Effector CD4-positive, alpha-beta T cell (primary cell): ENCODE results near the gene ZNF487.
"Not testable (repeated sequence)": the region's sequence is repeated elsewhere in the genome, so short reads cannot be mapped to it uniquely, and the experiment has no call there.

Source experiments
- DNase-seq: peaks from one replicate; pipeline ENCODE4 v3.0.0-alpha.2; 2020

ZNF487 gene

DNA sequence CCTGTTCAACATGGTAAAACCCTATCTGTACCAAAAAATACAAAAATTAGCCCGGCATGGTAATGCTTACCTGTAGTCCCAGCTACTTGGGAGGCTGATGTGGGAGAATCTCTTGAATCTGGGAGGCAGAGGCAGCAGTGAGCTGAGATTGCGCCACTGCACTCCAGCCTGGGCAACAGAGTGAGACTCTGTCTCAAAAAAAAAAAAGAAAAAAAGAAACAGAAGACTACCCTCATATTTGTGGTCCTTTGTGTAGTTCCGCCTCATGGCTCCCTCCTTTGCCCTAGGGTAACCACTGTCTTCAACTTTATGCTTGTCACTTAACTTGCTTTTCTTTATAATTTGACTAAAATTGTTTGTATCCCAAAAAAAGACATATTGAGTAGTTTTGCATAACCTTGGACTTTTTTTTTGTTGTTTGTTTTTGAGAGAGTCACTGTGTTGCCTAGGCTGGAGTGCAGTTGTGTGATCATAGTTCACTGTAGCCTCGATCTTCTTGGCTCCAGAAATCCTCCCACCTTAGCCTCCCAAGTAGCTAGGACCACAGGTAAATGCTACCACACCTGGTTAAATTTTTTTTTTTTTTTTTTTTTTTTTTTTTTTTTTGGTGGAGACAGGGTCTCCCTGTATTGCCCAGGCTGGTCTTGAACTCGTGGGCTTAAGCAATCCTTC, 3.7 kb downstream of the ZNF487 start:
- DNase-seq = no peak

DNA sequence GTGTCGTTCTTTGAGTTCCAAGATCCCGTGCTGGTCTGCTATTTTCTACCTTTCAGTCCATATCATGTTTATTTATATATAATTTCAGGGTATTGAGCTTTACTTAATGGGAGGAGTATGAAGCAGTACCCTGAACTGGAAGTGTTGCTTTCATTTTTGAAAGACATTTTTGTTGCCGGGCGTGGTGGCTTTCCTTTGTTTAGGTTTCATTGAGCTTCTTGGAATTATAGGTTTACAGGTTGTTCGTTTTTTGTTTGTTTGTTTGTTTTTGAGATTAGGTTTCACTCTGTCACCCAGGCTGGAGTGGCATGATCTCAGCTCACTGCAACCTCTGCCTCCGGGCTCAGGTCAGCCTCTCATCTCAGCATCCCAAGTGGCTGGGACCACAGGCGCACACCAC, 7.4 kb downstream of the ZNF487 start:
- DNase-seq = no peak

DNA sequence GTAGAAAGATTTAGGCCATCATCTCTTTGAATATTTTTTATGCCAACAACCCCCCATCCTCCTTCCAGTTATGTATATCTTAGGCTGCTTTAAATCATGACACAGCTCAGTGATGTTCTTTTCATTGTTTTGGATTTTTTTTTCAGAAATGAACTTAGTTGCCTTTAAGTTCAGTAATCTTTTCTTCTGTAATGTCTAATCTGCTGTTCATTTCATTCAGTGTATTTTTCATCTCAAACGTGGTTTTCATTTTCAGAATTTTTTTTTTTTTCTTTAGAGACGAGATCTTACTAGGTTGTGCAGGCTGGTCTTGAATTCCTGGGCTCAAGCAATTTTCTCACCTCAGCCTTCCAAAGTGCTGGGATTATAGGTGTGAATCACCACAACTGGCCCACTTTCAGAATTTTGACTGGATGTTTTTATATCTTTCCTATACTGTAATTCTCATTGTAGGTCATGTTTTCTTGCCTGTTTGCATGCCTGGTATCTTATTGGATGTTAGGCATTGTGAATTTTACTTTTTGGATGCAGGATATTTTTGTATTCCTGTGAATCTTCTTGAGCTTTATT, 8.1 kb downstream of the ZNF487 start:
- no peak for DNase-seq

DNA sequence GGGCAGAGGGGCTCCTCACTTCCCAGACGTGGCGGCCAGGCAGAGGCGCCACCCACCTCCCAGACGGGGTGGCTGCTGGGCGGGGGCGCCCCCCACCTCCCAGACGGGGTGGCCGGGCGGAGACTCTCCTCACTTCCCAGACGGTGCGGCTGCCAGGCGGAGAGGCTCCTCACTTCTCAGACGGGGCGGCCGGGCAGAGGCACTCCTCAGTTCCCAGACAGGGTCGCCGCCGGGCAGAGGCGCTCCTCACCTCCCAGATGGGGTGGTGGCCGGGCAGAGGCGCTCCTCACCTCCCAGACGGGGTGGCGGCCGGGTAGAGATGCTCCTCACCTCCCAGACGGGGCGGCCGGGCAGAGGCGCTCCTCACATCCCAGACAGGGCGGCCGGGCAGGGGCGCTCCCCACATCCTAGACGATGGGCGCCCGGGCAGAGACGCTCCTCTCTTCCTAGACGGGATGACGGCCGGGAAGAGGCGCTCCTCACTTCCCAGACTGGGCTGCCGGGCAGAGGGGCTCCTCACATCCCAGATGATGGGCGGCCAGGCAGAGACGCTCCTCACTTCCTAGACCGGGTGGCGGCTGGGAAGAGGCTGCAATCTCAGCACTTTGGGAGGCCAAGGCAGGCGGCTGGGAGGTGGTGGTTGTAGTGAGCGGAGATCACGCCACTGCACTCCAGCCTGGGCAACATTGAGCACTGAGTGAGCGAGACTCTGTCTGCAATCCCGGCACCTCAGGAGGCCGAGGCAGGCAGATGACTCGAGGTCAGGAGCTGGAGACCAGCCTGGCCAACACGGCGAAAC, 9.5 kb downstream of the ZNF487 start:
- DNase-seq = not testable (repeated sequence)

DNA sequence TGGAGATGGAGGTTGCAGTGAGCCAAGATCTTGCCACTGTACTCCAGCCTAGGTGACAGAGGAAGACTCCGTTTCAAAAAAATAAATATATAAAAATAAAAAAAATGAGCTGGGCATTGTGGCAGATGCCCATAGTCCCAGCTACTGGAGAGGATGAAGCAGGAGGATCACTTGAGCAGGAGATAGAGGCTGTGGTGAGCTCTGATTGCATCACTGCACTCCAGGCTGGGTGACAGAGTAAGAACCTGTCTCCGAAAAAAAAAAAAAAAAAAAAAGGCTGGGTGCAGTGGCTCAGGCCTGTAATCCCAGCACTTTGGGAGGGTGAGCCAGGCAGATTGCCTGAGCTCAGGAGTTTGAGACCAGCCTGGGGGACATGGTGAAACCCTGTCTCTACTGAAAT, 11.8 kb downstream of the ZNF487 start:
- DNase-seq = no peak

DNA sequence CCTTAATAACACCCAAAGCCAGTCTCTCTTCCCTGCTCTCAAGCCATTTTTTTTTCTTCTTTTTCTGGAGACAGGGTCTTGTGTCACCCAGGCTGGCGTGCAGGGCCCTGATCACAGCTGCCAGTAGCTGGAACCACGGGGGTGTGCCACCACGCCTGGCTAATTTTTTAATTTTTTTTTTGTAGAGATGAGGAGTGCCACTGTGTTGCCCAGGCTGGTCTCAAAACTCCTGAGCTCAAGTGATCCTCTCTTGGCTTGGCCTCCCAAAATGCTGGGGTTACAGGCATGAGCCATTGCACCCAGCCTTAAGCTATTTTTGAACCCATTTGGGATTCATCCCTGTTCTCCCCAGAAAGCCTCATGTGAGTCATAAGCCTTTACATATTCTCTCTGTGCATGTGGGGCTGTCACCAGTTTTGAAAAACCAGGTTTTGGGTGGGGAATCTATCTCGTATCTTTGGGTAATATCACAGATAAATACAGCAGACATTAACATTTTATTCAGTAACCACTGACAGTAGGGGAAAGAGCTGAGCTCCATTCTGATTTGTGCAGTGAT, 15.5 kb downstream of the ZNF487 start:
- DNase-seq = no peak

DNA sequence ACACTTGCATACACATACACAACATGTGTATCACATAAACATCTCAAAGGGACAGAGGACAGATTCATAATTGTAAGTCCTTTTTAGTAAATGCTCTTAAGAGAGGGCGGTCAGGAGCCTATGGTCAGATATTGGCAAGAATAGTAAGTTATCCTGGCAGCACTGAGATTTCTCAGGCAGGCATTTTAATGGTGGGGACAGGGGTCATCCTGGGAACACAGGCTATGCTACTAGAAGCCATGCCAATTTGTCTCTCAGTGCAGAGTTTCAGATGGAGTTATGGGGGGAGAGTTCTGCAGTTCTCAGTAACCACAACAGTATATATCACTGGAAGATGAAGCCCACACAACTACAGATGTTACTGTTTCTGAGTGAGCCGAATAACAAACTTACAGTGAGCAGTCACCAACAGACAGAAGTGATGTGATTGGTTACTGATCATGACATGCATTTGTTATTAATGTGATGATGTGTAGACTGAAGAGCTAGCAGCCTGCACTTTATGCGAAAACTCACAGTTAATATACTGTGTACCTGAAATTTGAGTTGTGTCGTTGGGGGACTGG, 16.4 kb downstream of the ZNF487 start:
- no peak for DNase-seq

DNA sequence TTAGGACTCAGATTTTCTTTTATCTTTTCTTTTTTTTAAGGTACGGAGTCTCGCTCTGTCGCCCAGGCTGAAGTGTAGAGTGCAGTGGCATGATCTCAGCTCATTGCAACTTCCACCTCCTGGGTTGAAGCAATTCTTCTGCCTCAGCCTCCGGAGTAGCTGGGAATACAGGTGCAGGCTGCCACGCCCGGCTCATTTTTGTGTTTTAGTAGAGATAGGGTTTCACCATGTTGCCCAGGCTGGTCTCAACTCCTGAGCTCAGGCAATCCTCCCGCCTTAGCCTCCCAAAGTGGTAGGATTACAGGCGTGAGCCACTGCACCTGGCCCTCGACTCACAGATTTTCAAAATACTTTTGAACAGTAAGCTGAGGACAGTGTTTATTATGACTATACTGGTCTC, 17.1 kb downstream of the ZNF487 start:
- not testable (repeated sequence) for DNase-seq

DNA sequence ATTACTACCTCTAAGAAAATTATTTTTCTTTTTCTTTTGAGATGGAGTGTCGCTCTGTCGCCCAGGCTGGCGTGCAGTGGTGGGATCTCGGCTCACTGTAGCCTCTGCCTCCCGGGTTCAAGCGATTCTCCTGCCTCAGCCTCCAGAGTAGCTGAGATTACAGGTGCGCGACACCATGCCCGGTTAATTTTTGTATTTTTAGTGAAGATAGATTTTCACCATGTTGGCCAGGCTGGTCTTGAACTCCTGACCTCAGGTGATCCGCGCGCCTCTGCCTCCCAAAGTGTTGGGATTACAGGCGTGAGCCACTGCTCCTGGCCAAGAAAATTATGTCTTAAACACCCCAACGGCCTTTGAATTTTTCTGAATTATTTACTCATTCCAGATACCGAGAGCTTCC, 19.6 kb downstream of the ZNF487 start:
- not testable (repeated sequence) for DNase-seq

DNA sequence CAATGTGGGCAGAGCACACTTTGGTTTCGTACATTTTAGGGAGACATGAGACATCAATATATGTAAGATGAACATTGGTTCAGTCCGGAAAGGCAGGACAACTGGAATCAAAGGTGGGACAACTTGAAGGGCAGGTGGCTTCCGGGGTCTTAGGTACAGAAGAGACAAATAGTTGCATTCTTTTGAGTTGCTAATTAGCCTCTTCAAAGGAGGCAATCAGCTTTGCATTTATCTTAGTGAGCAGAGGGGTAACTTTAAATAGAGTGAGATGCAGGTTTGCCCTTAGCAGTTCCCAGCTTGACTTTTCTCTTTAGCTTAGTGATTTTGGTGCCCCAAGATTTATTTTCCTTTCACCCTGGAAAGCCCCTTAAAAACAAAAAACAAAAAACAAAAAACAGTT, 21.3 kb downstream of the ZNF487 start:
- no peak for DNase-seq

DNA sequence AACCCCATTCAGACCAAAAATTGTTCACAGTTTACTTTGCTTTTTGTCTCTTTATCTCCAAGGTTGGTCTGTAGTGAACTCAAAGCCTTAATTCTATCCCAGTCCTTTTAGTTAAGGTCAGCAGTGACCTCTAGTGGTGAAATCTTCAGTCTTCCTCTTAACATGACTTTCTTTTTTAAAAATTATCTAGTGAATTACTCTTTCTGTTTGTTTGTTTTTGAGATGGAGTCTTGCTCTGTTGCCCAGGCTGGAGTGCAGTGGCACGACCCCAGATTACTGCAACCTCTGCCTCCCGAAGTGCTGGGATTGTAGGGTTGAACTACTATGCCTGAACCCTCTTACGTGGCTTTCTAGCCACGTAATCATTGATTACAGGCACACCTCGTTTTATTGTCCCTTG, 25.0 kb downstream of the ZNF487 start:
- DNase-seq = peak; percentile 55

DNA sequence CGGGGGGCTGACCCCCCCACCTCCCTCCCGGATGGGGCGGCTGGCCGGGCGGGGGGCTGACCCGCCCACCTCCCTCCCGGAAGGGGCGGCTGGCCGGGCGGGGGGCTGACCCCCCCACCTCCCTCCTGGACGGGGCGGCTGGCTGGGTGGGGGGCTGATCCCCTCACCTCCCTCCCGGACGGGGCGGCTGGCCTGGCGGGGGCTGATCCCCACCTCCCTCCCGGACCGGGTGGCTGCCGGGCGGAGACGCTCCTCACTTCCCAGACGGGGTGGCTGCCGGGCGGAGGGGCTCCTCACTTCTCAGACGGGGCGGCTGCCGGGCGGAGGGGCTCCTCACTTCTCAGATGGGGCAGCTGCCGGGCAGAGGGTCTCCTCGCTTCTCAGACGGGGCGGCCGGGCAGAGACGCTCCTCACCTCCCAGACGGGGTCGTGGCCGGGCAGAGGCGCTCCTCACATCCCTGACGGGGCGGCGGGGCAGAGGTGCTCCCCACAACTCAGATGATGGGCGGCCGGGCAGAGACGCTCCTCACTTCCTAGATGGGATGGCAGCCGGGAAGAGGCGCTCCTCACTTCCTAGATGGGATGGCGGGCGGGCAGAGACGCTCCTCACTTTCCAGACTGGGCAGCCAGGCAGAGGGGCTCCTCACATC, 28.3 kb downstream of the ZNF487 start:
- DNase-seq = not testable (repeated sequence)

DNA sequence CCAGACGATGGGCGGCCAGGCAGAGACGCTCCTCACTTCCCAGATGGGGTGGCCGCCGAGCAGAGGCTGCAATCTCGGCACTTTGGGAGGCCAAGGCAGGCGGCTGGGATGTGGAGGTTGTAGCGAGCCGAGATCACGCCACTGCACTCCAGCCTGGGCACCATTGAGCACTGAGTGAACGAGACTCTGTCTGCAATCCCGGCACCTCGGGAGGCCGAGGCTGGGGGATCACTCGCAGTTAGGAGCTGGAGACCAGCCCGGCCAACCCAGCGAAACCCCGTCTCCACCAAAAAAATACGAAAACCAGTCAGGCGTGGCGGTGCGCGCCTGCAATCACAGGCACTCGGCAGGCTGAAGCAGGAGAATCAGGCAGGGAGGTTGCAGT, 28.8 kb downstream of the ZNF487 start:
- DNase-seq = not testable (repeated sequence)

DNA sequence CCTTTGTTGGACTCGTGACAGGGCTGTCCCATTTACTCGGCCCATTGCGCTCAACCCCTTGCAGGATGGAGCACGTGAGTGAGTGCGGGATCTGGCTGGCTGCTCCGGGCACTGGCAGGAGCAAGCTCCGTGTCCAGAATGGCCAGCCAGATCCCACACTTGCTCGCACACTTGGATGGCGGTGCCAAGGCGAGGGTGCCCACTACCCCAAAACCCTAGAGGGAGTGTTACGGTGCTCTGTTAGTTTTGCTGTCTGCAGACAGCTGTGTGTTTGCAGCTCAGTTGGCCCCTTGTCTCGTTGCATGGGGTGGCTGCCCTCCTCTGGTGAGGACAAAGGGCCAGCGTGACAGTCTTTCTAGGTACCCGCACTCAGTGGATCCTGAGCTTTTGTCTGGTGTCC, 34.2 kb downstream of the ZNF487 start:
- DNase-seq = no peak

DNA sequence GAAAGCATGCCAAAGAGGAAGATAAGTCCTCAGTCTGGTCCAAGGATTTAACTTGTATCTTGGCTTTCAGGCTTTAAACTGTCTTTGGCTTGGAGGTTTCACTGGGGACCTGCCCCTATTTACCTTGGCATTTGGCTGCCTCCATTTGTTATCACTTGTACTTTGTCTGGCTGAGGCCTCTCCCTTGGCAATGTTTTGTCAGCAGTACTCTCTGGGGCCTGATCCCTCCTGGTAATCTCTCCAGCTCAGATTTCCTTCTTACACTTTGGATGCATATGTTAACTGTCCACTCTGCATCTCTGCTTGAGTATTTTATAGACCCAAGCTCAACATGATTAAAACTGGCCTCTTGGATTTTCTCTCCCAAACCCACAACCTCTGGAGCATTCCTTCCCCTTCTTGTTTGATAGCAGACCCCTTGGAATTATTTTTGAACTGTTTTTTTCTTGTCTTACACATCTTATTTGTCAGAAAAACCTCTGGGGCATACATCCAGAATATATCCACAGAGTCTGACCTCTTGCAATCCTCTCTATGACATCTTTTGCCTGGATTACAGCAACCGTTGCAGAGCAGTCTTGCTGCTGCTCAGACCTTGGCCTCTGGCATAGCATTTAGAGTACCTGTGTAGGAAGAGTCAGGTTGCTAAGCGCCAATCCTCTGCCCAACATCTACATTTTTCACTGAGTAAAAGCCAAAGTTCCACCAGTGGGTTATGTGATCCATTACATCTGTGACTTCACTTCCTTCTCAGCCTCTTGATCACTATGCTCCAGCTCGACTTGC, 35.2 kb downstream of the ZNF487 start:
- no peak for DNase-seq

DNA sequence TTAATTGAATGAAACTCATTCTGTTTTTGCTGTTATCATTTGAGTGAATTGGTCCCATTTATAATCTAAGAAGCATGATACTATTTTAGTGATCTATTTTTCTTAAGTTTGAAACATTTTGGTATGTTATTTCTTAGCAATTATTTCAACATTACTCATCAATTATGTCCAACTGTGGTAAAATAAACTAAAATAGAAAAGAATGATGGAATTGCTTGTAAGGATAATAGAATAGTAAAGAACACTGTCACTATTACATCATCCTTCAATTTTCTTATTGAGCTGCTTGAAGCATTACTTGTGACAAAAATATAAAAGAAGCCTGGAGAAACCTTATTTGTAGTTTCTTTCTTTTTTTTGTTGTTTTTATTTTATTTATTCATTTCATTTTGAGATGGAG, 42.4 kb downstream of the ZNF487 start:
- DNase-seq = no peak

DNA sequence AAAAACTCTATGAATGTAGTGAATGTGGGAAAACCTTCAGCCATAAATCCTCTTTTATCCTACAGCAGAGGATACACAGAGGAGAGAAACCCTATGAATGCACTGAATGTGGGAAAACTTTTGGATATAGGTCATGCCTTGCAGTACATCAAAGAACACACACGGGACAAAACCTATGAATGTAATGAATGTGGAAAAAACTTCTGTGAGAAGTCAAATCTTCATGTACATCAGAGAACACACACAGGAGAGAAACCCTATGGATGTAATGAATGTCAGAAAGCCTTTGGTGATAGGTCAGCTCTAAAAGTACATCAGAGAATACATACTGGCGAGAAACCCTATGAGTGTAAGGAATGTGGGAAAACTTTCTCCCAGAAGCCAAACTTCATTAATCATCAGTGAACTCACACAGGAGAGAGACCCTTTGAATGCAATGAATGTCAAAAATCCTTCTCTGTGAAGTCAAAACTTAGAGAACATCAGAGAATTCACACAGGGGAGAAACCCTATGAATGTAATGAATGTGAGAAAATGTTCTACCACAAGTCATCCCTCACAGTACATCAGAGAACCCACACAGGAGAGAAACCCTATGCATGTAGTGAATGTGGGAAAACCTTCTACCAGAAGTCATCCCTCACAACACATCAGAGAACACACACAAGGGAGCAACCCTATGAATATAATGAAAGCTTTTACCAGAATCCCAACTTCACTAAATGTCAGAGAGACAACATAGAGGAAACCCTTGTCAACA, 45.6 kb downstream of the ZNF487 start:
- no peak for DNase-seq

DNA sequence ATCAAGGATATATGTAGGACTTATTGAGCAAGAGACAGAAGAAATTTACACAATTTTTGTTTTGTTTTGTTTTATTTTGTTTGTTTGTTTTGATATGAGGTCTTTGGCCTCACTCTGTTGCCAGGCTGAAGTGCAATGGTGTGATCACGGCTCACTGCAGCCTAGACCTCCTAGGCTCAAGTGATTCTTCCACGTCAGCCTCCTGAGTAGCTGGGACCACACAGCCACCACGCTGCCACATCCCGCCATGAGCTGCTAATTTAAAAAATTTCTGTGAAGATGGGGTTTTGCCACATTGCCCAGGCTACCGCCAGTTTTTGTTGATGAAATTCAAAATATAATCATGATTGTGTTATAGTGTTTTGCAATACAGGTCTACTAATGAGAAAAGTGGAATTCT, 54.9 kb downstream of the ZNF487 start:
- no peak for DNase-seq

DNA sequence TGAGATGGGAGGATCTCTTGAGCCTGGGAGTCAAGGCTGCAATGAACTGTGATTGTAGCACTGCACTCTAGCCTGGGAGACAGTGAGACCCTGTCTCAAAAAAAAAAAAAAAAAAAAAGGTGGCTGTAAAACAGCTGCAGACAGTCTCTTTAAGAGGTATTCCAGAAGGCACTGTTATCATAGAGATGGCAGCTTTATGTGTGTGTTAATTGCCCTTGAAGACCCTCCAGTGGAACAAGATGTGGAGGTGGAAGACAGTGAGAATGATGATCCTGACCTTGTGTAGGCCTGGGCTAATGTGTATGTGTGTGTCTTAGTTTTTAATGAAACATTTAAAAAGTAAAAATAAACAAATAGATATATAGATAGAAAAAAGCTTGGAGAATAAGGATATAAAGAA, 66.0 kb downstream of the ZNF487 start:
- no peak for DNase-seq

DNA sequence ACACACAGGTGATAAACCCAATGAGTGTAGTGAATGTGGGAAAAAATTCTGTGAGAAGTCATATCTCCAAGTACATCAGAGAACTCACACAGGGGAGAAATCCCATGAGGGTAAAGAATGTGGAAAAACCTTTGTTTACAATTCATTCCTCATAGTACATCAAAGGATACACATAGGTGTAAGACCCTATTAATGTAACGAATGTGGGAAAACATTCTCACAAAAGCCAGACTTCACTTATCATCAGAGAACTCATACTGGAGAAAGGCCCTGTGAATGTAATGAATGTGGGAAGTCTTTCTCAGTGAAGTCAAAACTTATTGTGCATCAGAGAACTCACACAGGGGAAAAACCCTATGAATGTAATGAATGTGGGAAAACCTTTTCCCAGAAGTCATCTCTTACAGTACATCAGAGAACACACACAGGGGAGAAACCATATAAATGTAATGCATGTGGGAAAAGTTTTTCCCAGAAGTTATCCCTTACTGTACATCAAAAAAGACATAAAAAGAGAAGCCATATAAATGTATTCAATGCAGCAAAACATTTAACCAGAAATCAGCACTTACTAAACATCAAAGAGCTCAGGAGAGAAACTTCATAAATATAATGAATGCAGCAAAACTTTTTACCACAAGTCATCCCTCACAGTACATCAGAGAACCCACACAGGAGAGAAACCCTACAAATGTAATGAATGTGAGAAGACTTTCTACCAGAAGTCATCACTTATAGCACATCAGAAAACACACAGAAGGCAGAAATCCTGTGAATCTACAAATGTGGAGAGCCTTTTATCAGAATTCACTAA, 87.7 kb downstream of the ZNF487 start:
- no peak for DNase-seq
